HG03095 (cell line): ENCODE measurements around the gene FSD1L.
A peak's percentile ranks its signal among the peaks of the same experiment; 100 is the strongest.

ENCODE experiments used
- ATAC-seq: cut with Tn5 transposase; IDR thresholded peaks from one replicate; pipeline ENCODE4 v1.9.1; 2021; ENCODE audit warnings: moderate library complexity; ENCODE audit not compliant: unreplicated experiment

The FSD1L gene

DNA sequence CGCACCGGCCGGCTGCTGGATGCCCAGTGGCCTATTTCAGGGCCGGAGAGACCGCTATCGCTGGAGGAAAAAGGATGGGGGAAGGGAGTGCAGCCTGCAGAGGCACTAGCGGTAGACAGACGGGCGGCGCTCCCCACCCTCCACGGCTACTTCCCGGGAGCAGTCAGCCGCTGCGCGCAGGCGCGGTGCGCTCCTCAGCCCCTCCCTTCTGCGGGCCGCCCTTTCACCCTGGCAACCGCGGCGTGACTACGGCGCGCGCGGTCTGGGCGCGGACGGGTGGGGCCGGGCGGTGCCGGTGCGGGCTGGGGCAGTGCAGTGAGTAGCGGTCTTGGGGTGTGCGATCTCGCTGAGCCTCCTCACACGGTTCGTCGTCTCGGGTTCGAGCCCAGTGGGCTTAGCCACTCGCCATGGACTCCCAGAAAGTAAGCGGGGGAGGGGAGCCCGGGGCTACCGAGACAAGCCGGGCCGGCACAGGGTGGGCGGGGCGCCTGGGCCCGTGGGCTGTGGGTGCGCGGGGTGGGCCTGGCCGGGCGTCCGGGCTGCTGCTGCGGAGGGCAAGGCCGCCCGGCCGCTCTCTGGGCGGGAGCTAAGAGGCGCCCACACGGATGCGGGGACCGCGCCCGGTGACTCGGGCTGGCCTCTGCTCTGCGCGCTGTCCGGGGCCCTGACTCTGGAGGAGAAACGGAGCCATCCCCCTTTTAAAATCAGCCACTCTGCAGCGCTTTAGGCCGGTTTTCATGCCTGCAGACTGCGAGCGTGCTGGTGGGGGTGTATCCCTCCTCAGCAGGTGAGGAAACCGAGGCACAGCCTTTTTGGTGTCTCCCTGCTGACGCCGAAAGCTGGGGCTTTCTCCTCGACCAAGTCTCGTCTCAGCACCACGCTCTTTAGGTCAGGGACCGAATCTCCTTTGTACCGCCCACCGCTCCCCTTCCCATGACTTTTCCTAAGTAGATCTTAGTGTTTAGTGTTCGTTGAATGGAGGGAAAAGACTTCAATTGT, at the start of gene FSD1L:
TSS of gene FSD1L (plus strand) at position 221 of the 999 bp plus-strand sequence. CDS start at position 408, 187 bp downstream.
- peak; percentile 96 for ATAC-seq

DNA sequence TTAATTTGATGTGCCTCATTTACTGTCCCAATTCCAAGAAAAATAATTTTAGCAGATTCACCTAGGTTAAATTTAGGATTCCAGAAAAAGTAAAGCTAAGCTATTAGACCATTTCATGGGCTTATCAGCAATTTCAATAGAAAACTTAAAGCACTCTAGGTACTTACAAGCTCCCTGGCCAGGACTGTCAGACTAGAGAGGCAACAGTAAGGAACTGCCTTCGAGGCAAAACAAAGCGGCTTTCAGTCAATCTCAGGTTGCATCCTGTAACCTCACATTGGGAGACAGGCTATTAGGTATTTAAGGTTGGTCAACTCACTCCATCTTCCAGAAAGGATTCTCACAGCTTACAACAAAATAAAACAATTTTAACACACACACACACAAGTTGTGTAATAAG, 48.7 kb upstream of the FSD1L start:
- no peak for ATAC-seq

DNA sequence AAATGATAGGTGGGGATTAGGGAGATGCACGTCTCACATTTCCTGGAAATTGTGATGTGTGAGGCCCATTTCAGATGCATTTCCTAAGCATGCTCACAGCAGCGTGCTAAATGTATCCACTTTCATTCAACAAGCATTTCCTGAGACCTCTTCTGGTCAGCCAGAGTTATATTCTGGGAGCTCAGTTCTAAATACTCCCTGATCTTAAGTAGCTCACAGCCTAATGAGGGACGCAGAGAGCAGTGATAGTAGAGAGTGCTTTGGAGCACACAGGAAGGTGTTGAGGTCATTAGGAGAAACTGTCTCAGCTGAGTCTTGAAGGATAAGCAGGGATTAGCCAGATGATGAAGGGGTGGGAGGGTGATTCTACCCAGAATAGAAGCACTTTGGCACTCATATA, 46.2 kb upstream of the FSD1L start:
- ATAC-seq: no peak

DNA sequence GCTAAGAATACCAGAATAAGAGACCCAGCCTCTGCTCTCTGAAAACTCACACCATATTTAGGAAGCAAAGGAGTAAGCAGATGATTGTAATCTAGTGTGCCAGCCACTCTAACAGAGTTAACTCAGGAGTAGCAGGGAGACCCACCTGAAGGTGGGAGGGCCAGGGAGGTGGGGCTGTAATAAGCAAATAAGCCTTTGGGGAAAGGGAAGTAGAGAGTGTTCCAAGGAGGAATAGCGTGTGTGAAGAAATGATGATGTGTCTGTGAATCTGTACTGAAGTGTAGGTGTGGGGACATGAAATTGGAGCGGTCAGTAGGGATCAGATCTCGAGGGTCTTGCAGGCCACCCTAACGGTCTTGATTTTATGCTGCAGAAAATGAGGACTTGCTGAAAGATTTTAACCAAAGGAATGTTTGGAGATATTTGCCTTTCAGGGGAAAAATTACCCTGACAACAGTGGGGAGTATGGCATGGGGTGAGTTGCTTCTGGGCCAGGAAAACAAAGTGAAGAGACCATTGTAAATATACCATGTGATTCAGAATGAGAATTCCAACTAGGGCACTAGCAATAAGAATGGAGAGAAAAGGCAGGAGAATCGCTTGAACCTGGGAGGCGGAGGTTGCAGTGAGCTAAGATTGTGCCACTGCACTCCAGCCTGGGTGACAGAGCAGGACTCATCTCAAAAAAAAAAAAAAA, 44.1 kb upstream of the FSD1L start:
- no peak for ATAC-seq

DNA sequence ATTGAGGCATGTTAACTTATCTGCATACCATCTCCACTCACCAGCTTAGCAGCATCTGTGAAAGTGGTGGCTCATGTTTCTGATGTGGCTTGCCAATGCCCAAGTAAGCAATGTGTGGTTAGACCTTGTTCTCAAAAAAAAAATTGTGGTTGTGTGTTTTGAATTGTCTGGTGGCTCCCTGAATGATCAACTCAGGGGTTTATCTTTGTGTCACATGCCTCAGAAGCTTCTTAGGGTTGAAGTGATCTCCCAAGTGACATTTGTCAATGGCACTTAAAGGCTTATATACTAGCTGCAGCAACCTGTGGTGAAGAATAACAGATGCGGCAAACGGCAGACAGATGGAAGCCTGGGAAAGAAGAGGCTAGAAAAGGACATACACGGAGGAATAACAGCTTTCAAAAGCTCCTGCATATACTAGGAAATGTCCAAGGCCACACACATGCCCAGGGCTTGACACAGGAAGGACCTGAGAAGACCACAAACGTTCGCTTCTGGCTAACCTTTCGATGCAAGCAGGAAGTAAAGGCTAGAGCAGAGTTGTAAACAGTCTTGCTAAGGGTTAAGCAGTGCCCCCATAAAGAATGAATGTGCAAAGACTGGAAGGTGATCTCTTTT, 42.2 kb upstream of the FSD1L start:
- ATAC-seq: peak; percentile 78

DNA sequence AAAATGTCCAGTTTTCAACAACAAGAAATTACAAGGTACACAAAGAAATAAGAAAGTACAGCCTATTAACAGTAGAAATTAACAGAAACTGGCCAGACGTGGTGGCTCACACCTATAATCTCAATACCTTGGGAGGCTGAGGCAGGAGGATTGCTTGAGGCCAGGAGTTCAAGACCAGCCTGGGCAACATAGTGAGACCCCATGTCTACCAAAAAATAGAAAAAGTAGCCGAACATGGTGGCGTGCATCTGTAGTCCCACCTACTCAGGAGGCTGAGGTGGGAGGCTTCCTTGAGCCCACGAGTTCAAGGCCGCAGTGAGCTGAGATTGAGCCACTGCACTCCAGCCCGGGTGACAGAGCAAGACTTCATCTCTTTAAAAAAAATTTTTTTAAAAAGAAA, 41.5 kb upstream of the FSD1L start:
- ATAC-seq: no peak

DNA sequence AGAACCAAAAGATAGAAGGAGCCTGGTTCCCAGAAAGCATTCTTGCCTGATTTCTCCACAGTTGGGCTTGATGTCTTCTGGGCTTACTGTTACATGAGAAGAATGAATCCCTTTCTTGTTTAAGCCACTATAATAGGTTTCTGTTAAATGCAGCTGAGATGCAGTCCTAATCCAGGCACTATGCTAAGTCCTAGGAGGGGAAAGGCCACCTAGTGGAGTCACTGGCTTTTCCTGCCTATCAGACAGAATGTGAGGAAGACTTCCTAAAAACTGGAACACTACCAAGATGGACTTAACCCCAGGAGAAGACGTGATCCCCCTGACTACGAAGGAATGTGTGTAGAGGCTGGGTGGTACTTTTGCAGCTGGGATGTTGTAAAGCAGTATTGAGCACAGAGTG, 34.3 kb upstream of the FSD1L start:
- no peak for ATAC-seq

DNA sequence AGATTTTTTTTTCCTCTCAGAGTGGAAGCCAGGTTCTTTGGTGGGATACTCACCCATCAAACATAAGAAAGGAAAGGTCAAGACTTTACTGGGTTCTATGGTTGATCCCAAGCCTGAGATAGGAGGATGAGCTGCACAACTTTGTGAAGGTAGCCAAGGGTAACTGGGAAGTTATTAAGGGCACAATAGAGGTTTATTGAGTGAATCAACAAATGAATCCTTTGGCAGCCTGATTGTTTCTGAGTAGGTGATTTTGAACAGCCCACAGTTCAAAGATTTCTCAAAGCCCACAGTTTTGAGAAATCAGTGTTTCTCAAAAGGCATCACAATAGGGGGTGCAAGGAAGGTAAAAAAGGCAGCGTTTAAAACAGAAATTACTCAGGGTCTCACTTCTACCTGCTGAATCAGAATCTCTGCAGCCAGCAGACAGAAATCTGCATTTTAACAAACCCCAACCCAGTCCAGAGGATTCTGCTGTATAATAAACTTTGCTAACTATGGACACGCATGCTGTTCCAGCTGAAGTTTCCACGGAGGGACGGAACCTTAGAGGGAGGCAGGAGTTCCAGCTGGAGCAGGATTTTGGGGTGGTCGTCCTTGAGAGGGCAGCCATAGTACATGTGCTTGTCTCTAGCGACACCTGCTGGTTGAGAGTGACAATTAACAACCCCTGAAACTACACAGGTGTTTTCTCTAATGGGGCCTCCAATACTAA, 32.7 kb upstream of the FSD1L start:
- ATAC-seq: peak; percentile 64

DNA sequence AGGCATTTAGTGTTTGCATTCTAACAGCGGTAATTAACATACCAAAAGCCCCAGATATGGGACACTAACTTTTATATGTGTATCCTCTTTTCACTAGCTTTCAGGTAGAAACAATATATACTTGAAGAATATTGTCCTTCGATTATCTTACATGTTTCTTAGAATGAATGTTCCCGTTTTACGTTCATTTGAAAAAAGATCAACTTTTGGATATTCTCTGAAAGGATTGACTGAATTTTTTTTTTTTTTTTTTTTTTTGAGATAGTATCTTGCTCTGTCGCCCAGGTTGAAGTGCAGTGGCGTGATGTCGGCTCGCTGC, 32.2 kb upstream of the FSD1L start:
- ATAC-seq: no peak

DNA sequence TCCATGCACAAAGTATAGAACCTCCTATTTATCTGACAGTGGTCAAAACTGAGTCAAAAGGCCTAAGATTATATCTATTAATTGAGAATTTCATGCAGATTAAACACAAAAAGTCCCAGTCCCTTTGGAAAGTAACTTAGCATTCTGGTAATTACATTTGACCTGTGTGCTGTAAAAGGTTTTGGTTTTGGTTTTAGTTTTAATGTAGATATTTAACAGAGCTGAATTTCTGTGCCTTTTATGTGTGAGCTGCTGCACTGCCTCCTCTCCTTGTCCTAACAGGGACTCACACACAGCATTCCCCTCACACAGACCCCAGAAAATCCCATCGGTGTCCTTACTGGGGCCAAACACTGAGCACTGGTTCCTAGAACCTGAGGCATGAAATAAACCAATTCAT, 31.0 kb upstream of the FSD1L start:
- peak; percentile 73 for ATAC-seq

DNA sequence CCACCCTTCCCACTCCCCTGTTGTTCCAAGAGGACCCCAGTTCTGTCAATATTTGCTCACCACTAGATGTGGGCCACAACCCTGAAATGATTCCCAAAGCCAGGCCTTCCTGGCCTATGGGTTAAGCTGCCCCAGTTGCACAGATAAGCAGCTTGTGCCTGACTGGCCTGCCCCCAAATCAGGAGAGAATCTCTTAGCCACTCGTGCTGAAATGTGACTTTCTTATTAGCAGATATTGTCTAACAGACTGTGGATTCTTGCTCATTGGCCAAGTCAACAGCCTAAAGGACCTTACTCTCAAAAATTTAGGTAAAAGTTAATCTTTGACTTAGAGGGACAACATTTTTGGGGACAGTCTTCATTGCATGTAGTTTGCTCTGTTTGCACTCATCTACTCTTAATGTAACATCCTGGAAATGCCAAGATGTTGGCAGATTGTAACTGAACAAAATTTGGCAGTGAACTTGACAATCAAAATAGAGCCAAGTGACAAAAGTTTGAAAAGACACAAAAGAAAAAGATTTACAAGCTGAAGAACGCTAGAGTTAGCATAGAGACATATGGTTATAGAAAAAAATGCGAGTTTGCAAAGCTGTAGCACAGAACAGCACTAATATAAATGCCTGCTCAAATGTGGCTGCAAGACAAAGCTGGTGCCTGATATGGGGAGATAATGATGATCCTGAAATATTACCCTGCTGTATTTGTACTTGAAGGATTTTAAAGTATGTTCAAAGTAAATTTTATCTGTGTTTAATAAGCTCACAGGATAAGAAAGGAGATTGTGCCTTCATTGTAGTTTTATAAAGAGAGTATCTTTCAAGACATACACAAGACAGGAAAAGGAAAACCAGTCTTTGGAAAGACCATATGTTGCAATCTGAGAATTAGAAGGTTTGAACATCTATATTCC, 29.0 kb upstream of the FSD1L start:
- ATAC-seq: no peak

DNA sequence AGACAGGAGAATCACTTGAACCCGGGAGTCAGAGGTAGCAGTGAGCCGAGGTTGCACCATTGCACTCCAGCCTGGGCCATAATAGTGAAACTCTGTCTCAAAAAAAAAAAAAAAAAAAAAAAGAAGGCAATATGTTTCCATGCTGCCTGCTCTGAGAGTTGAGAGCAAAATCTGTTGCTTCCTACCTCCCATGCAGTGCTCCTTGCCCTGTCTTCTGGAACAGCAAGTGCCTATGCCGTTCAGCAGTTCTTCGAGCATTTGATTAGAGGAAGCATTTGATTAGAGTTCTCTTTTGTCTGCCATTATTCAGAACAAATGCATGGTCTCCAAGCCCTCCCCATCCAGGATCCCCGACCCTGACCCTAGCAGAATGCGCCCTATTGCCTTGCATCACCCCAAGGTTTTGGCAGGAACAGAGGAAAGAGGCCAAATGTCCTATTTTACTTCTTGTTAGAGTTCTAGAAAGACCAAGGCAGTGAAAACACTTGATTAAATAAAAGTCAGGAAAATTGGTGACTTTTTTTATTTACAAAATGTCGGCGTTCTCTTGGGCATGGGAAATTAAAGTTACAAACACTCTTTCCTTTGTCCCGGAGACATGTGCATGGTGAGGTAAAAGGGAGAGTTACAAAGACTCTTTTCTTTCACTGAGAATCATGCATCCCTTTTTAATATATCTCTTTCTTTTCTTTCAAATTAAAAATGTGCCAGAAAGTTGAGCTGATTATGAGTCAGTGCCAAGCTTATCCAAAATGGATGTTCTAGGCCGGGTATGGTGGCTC, 27.8 kb upstream of the FSD1L start:
- ATAC-seq: no peak

DNA sequence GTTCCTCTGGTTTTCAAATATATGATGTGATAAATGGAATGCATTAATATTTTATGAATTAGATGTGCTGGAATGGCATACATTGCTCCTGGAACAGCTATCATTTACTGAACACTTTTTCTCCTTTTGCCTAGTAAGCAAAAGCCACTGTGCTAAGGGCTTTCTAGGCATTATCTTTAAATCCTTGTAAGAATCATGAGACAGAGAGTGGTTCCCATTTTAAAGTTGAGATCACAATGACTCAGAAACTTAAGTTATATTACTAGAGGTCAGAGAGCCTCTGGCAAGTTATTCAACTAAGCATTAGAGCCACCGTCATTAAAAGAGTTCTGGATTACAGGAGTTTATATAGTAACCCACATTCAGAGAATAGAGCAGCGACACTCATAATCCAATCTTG, 26.7 kb upstream of the FSD1L start:
- ATAC-seq: no peak

DNA sequence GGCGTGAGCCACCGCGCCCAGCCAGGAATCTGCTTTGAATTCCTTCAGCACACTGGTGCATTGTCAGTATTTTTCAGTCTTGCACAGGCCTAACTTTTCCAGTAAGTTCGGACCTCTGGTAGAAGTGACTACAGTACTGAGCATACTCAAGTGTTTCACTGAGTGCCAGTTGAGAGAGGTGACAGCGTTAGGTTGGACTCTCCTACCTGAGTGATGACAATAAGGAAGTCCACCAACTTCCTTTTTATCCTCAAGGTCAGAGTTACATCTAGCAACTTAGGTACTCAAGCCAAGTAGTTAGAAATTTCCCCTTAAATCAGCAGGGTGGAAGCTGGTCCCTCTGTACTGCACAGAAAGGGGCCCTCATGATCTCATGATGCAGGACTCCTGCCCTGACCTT, 26.0 kb upstream of the FSD1L start:
- no peak for ATAC-seq

DNA sequence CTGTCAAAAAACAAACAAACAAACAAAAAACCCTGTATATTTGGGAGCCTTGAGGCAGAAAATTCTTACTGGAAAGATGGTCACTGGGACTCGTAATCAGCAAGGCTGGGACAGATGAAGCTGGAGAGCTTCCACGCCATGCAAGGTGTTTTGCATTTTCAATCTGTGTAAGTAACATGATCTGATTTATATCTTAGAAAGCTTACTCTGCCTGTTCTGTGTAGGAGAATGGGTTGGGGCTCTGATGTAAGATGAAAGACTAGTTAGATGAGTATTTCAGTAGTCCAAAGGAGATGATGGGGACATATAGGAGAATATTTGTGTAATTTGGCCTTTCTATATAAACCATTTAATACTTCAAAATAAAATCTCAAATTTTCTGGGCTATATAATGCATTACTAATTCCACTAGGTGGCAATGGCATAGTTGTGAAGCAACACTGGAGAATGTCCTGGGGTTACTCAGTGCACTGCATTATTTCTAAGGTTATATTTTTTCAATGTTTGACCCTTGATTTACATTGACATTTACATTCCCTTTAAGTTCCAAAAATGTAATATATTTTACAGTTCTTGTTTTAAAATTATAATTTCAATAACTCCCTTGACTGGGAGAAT, 21.9 kb upstream of the FSD1L start:
- ATAC-seq: no peak

DNA sequence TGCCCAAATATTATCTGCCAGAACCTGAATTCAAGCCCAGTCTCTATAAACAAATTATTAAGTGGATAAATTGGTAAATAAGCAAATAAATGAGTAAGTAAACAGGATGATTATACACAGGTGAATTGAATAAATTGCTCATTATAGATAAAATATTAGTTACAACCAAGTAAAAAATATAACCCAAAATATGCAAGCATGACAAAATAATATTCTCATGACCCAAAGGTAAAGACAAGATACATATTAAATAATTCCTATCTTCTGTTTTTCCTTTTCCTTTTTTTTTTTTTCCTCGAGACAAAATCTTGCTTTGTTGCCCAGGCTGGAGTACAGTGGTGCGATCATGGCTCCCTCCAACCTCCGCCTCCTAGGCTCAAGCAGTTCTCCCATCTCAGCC, 21.2 kb upstream of the FSD1L start:
- no peak for ATAC-seq

DNA sequence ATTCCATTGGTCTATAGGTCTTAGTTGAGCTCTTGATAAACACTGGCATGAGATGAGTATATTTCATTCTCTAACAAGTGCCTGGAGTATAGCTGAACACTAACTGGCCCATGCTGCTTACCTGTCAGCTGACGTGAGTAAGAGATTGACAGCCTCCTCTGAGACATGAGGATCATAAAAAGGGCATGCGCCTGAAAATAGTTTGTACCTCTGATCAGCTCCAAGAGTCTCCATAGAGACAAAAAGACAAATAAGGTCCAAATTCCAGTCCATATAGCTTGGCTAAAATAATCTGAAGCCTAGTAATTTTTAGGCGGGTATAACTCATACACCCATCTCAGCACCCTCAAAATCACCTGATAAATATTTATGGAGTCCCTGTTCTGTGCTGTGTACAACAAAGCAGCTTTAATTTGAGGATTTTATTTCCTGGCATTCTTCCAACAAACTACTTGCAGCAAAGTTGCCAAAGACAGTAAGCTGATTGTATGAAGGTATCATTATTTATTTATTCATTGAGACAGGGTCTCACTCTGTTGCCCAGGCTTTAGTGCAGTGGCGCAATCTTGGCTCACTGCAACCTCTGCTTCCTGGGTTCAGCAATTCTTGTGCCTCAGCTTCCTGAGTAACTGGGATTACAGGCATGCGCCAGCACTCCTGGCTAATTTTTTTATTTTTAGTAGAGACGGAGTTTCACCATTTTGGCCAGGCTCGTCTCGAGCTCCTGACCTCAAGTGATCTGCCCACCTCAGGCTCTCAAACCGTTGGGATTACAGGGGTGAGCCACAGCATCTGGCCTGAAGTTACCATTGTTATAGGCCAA, 16.2 kb upstream of the FSD1L start:
- no peak for ATAC-seq

DNA sequence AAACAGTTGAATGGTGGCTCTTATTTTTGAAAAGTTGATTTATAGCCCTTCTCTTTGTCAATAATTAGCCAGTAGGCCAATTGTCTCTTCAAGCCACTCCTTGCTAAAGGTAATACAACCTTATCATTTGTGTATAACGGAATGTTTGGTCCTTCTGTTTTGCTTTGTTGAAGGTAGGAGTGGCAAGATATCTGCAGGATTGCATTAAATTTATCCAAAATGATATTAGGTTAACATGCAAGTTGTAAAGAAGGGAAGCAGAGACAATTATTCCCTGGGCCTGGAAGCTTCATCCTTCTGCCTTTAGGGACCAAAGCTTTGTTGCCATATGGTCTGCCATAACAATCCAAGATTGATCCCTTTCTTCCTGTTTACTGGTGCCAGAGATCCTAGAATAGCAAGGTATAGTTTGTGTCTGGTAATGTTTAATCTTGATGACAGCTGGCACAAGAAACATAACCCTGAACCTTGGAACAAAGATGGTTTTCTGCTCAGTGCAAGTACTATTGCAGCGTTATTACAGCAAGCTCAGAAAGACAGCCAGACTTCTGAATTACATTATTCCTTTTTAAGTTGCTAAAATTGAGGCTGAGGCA, 15.5 kb upstream of the FSD1L start:
- no peak for ATAC-seq
